Astrocyte (in vitro differentiated cells and primary cell): ENCODE results near the gene AGPAT4. TPM values are rescaled to one million over a fixed set of nuclear protein-coding genes. Genes with fewer than 3 reads are reported as not detected.

Source experiments
- DNase-seq: peaks from one replicate; pipeline ENCODE4 v3.0.0-alpha.2; 2010; ENCODE audit warnings: low read depth
- FAIRE-seq: peaks from 2 replicates; lab custom pipeline; 2011; peaks lifted over from hg19 to GRCh38; lab: Jason Lieb, UNC
- H2AFZ ChIP-seq: 2 replicates; pipeline ENCODE4 v1.6.0; 2012; ENCODE audit warnings: low read depth, low read length, inconsistent platforms
- H3K27ac ChIP-seq: 2 replicates; pipeline ENCODE4 v1.5.1; 2011; ENCODE audit warnings: low read depth, low read length, inconsistent platforms
- H3K27me3 ChIP-seq: 2 replicates; pipeline ENCODE4 v1.6.0; 2011; ENCODE audit warnings: low read length, inconsistent platforms; ENCODE audit not compliant: insufficient read depth
- H3K36me3 ChIP-seq: 2 replicates; pipeline ENCODE4 v1.5.1; 2011; ENCODE audit warnings: low read length, inconsistent platforms; ENCODE audit not compliant: insufficient read depth
- H3K4me1 ChIP-seq: 2 replicates; pipeline ENCODE4 v1.5.1; 2011; ENCODE audit warnings: low read length, inconsistent platforms; ENCODE audit not compliant: insufficient read depth
- H3K4me2 ChIP-seq: 2 replicates; pipeline ENCODE4 v1.6.0; 2012; ENCODE audit warnings: low read length, inconsistent platforms
- H3K4me3 ChIP-seq: 2 replicates; pipeline ENCODE4 v1.5.1; 2011; ENCODE audit warnings: low read depth, mild to moderate bottlenecking, low read length, inconsistent platforms; ENCODE audit not compliant: insufficient read depth
- H3K79me2 ChIP-seq: 2 replicates; pipeline ENCODE4 v1.6.0; 2012; ENCODE audit warnings: mild to moderate bottlenecking, low read length, inconsistent platforms; ENCODE audit not compliant: insufficient read depth
- H3K9ac ChIP-seq: 2 replicates; pipeline ENCODE4 v1.6.0; 2012; ENCODE audit warnings: mild to moderate bottlenecking, low read length, inconsistent platforms
- H3K9me3 ChIP-seq: 2 replicates; pipeline ENCODE4 v1.5.1; 2012; ENCODE audit warnings: low read depth, mild to moderate bottlenecking, low read length, inconsistent platforms; ENCODE audit not compliant: insufficient read depth
- H4K20me1 ChIP-seq: 2 replicates; pipeline ENCODE4 v1.6.0; 2012; ENCODE audit warnings: low read length, inconsistent platforms; ENCODE audit not compliant: insufficient read depth
- H3K27ac Mint-ChIP-seq: one replicate; pipeline ENCODE4 v1.8.0; 2021; ENCODE audit warnings: mild to moderate bottlenecking, mixed read lengths; ENCODE audit not compliant: unreplicated experiment
- H3K27me3 Mint-ChIP-seq: one replicate; pipeline ENCODE4 v1.8.0; 2021; ENCODE audit warnings: low read depth, mixed read lengths; ENCODE audit not compliant: unreplicated experiment
- H3K36me3 Mint-ChIP-seq: one replicate; pipeline ENCODE4 v1.8.0; 2021; ENCODE audit warnings: low read depth, mixed read lengths; ENCODE audit not compliant: unreplicated experiment
- H3K4me1 Mint-ChIP-seq: one replicate; pipeline ENCODE4 v1.8.0; 2021; ENCODE audit warnings: low read depth, mixed read lengths; ENCODE audit not compliant: unreplicated experiment
- H3K4me3 Mint-ChIP-seq: one replicate; pipeline ENCODE4 v1.8.0; 2021; ENCODE audit warnings: mild to moderate bottlenecking, moderate library complexity, mixed read lengths; ENCODE audit not compliant: unreplicated experiment
- H3K9me3 Mint-ChIP-seq: one replicate; pipeline ENCODE4 v1.8.0; 2021; ENCODE audit warnings: mild to moderate bottlenecking, mixed read lengths; ENCODE audit not compliant: unreplicated experiment
- CTCF ChIP-seq: IDR thresholded peaks from 2 replicates; pipeline ENCODE4 v1.5.1; 2011; ENCODE audit warnings: low read depth, mild to moderate bottlenecking, inconsistent platforms, low read length, moderate library complexity; ENCODE audit not compliant: insufficient read depth
- EZH2 ChIP-seq: IDR thresholded peaks from 2 replicates; pipeline ENCODE4 v1.6.1; 2012; ENCODE audit warnings: mild to moderate bottlenecking, low read length, inconsistent platforms; ENCODE audit not compliant: insufficient read depth
- total RNA-seq: library from RNA; stranded (reverse); gene quantifications from 2 replicates; pipeline ENCODE4 v1.2.1, GENCODE V29; 2021

Gene AGPAT4
- total RNA-seq, 1 donor from 2014 or later = 27.2 TPM

GRCh38 chr6:161261816-161262215 is 12.0 kb downstream of the AGPAT4 start:
- no peaks in the 10 kb centered on the region for H3K27me3 ChIP-seq
- Mint-ChIP-seq H3K9me3 (no peaks in the 10 kb centered on the region), H3K36me3 (peaks cover 28% of the 10 kb centered on the region), H3K27ac (no peak overlapping the region), H3K27me3 (no peaks in the 10 kb centered on the region), H3K4me3 (no peak overlapping the region), H3K4me1 (peaks cover 16% of the 10 kb centered on the region)
- H4K20me1 ChIP-seq = peaks cover 29% of the 10 kb centered on the region
- no peak overlapping the region for H2AFZ ChIP-seq
- H3K79me2 ChIP-seq = peaks cover 22% of the 10 kb centered on the region
- H3K27ac ChIP-seq = no peak overlapping the region
- no peak overlapping the region for H3K4me3 ChIP-seq
- H3K4me2 ChIP-seq = no peak overlapping the region
- peaks cover 10% of the 10 kb centered on the region for H3K4me1 ChIP-seq
- DNase-seq (no peak), FAIRE-seq (no peak)
- no peaks in the 10 kb centered on the region for H3K9me3 ChIP-seq
- no peaks in the 10 kb centered on the region for H3K36me3 ChIP-seq
- no peak overlapping the region for H3K9ac ChIP-seq
- TF ChIP-seq EZH2 = no peak
- TF ChIP-seq CTCF = no peak

- no peaks in the 10 kb centered on the region for H3K36me3 ChIP-seq
- H3K36me3 Mint-ChIP-seq = peaks cover 28% of the 10 kb centered on the region
These were observed 12.5 kb downstream of the AGPAT4 start for GRCh38 chr6:161261325-161261724.

More at GRCh38 chr6:161261325-161261724, 12.5 kb downstream of the AGPAT4 start:
- peaks cover 24% of the 10 kb centered on the region for H4K20me1 ChIP-seq
- no peaks in the 10 kb centered on the region for H3K9me3 Mint-ChIP-seq
- no peak overlapping the region for H2AFZ ChIP-seq
- no peak for TF ChIP-seq CTCF
- TF ChIP-seq EZH2 = no peak
- no peak overlapping the region for H3K4me3 ChIP-seq
- no peaks in the 10 kb centered on the region for H3K9me3 ChIP-seq
- peaks cover 14% of the 10 kb centered on the region for H3K4me1 ChIP-seq
- H3K4me3 Mint-ChIP-seq = no peak overlapping the region
- H3K27me3 ChIP-seq = no peaks in the 10 kb centered on the region
- peak overlapping the region; percentile 16 for H3K9ac ChIP-seq
- H3K4me2 ChIP-seq = no peak overlapping the region
- H3K79me2 ChIP-seq = peaks cover 27% of the 10 kb centered on the region
- peak; percentile 49 for DNase-seq
- H3K4me1 Mint-ChIP-seq = peaks cover 12% of the 10 kb centered on the region
- no peak for FAIRE-seq
- H3K27me3 Mint-ChIP-seq = no peaks in the 10 kb centered on the region
- H3K27ac Mint-ChIP-seq = peak overlapping the region; percentile 7
- H3K27ac ChIP-seq = peak overlapping the region; percentile 23
